HCT116 (cell line): ENCODE measurements around the gene PHF20. TPM values are rescaled to one million over a fixed set of nuclear protein-coding genes. Genes with fewer than 3 reads are reported as not detected.

Experiments used
- ATAC-seq: fragments of 200-7000 bp; cut with Tn5 transposase; 2 replicates; pipeline ENCODE4 v1.9.1; 2020; ENCODE audit warnings: mild to moderate bottlenecking, moderate library complexity
- BruUV-seq: library from RNA; stranded (reverse); fragments of 400-500 nt; replicated peaks from 2 replicates; lab custom pipeline; 2021; lab: Mats Ljungman, UMichigan
- CTCF ChIA-PET: fragments of 300-600 bp; sonication (Branson Sonifier 250); formaldehyde crosslinking; loops from one replicate; lab custom pipeline; 2021; ENCODE audit warnings: antibody characterized with exemption; lab: Charles Lee
- POLR2A ChIA-PET: fragments of 300-600, 350-600 bp; sonication (Branson Sonifier 250); formaldehyde crosslinking; loops from one replicate; lab custom pipeline; 2021; ENCODE audit warnings: antibody characterized with exemption; lab: Charles Lee
- RAD21 ChIA-PET, 2 experiments: fragments of 300-600 bp; sonication (Branson Sonifier 250); formaldehyde crosslinking; loops; one replicate each; lab custom pipeline; 2023; ENCODE audit warnings: low total read pairs in 2 of 2; ENCODE audit not compliant: uncharacterized antibody in 2 of 2, unreplicated experiment in 2 of 2, low non-redundant PET in 1 of 2; lab: Charles Lee
- DNase-seq: peaks from one replicate; pipeline ENCODE4 v3.0.0-alpha.2; 2010; ENCODE audit warnings: low read depth, low spot score
- H2AFZ ChIP-seq: fragments of 200-600 bp; shearing (Covaris generic), sonication (generic); 2 replicates; pipeline ENCODE4 v1.6.1; 2017; ENCODE audit warnings: low read depth, mixed run types, mixed read lengths, antibody characterized with exemption, low read length; ENCODE audit not compliant: poor library complexity, severe bottlenecking
- H3K27ac ChIP-seq: 2 replicates; pipeline ENCODE4 v1.5.1; 2012; ENCODE audit warnings: low read depth, low read length
- H3K27me3 ChIP-seq: fragments of 200-600 bp; sonication (generic); 2 replicates; pipeline ENCODE4 v1.6.1; 2016; ENCODE audit warnings: mixed run types, low read length, mixed read lengths; ENCODE audit not compliant: insufficient read depth
- H3K36me3 ChIP-seq, 2 experiments: fragments of 200-500 bp in 1 of 2; fragments of 200-600 bp in 1 of 2; sonication (Bioruptor generic) in 1 of 2; sonication (generic) in 1 of 2; 2 replicates each; pipeline versions ENCODE4 v1.5.1 to v1.6.1; 2014 to 2016; ENCODE audit warnings: low read length in 2 of 2, inconsistent platforms in 1 of 2, mixed read lengths in 1 of 2, mixed run types in 1 of 2; ENCODE audit not compliant: insufficient read depth in 2 of 2, control insufficient read depth in 1 of 2
- H3K4me1 ChIP-seq, 2 experiments: fragments of 200-600 bp in 1 of 2; sonication (generic) in 1 of 2; 2 replicates each; pipeline versions ENCODE4 v1.5.1 to v1.6.1; 2012 to 2017; ENCODE audit warnings: low read length in 2 of 2, inconsistent platforms in 1 of 2, mild to moderate bottlenecking in 1 of 2, mixed read lengths in 1 of 2, mixed run types in 1 of 2, moderate library complexity in 1 of 2; ENCODE audit not compliant: insufficient read depth in 2 of 2, control insufficient read depth in 1 of 2
- H3K4me2 ChIP-seq: fragments of 200-600 bp; sonication (generic); 2 replicates; pipeline ENCODE4 v1.6.1; 2017; ENCODE audit warnings: mixed run types, low read length, mixed read lengths
- H3K4me3 ChIP-seq, 2 experiments: fragments of 200-600 bp in 1 of 2; sonication (generic) in 1 of 2; replicated peaks in 1 of 2; 2 replicates each; pipeline ENCODE4 v1.5.1; 2011 to 2016; ENCODE audit warnings: low read length in 2 of 2, control low read depth in 1 of 2, low read depth in 1 of 2, mild to moderate bottlenecking in 1 of 2, mixed read lengths in 1 of 2, mixed run types in 1 of 2
- H3K79me2 ChIP-seq: fragments of 200-600 bp; sonication (generic); 2 replicates; pipeline ENCODE4 v1.6.1; 2017; ENCODE audit warnings: mild to moderate bottlenecking, mixed run types, low read length, moderate library complexity, mixed read lengths; ENCODE audit not compliant: insufficient read depth
- H3K9ac ChIP-seq: fragments of 200-600 bp; sonication (generic); 2 replicates; pipeline ENCODE4 v1.6.1; 2016; ENCODE audit warnings: low read length, mixed read lengths
- H3K9me2 ChIP-seq: fragments of 200-600 bp; sonication (generic), shearing (Covaris generic); 2 replicates; pipeline ENCODE4 v1.6.1; 2017; ENCODE audit warnings: mixed run types, mild to moderate bottlenecking, moderate library complexity; ENCODE audit not compliant: insufficient read depth
- H3K9me3 ChIP-seq, 2 experiments: fragments of 200-500 bp in 1 of 2; fragments of 200-600 bp in 1 of 2; sonication (Bioruptor generic) in 1 of 2; sonication (generic) in 1 of 2; 2 replicates each; pipeline ENCODE4 v1.6.1; 2014 to 2017; ENCODE audit warnings: low read length in 2 of 2, mixed read lengths in 2 of 2, inconsistent platforms in 1 of 2, low read depth in 1 of 2, mild to moderate bottlenecking in 1 of 2, mixed run types in 1 of 2, moderate library complexity in 1 of 2; ENCODE audit not compliant: control insufficient read depth in 1 of 2, insufficient read depth in 1 of 2
- H4K20me1 ChIP-seq: fragments of 200-600 bp; sonication (generic), shearing (Covaris generic); 2 replicates; pipeline ENCODE4 v1.6.1; 2017; ENCODE audit warnings: mixed run types, mild to moderate bottlenecking, moderate library complexity; ENCODE audit not compliant: insufficient read depth
- EZH2 ChIP-seq: fragments of 200-600 bp; sonication (generic); IDR thresholded peaks from 2 replicates; pipeline ENCODE4 v1.6.1; 2017; ENCODE audit warnings: antibody characterized with exemption, mixed run types
- EZH2phosphoT487 ChIP-seq: fragments of 200-600 bp; IDR thresholded peaks from 2 replicates; pipeline ENCODE4 v1.6.1; 2018; ENCODE audit warnings: antibody characterized with exemption, borderline replicate concordance
- FOSL1 ChIP-seq: IDR thresholded peaks from 2 replicates; pipeline ENCODE4 v1.6.1; 2012; ENCODE audit warnings: low read depth
- JUND ChIP-seq: IDR thresholded peaks from 2 replicates; pipeline ENCODE4 v1.6.1; 2012
- POLR2AphosphoS5 ChIP-seq: IDR thresholded peaks from 2 replicates; pipeline ENCODE4 v1.6.1; 2011; ENCODE audit warnings: mild to moderate bottlenecking, low read depth, low read length, moderate library complexity
- SIN3A ChIP-seq: IDR thresholded peaks from 2 replicates; pipeline ENCODE4 v1.6.1; 2012; ENCODE audit warnings: low read depth
- SP1 ChIP-seq: IDR thresholded peaks from 2 replicates; pipeline ENCODE4 v1.6.1; 2012; ENCODE audit warnings: low read depth
- SRF ChIP-seq: IDR thresholded peaks from 2 replicates; pipeline ENCODE4 v1.6.1; 2012; ENCODE audit warnings: low read depth
- ZBTB33 ChIP-seq: IDR thresholded peaks from 2 replicates; pipeline ENCODE4 v1.6.1; 2011; ENCODE audit warnings: mild to moderate bottlenecking, low read length, moderate library complexity; ENCODE audit not compliant: insufficient replicate concordance; ENCODE audit errors: extremely low read depth
- ZFX ChIP-seq: fragments of 450-650 bp; IDR thresholded peaks from 2 replicates; pipeline ENCODE4 v1.6.1; 2017
- ZNF274 ChIP-seq: fragments of 200-500 bp; sonication (Bioruptor generic); IDR thresholded peaks from 2 replicates; pipeline ENCODE4 v1.6.1; 2014; ENCODE audit warnings: mild to moderate bottlenecking, low read depth, low read length, inconsistent platforms
- intact Hi-C: fragments of 100-400 bp; cut with micrococcal nuclease; formaldehyde crosslinking; loops from 2 replicates; pipeline ENCODE4 v1.10.0; 2022
- total RNA-seq: library from RNA; stranded (reverse); gene quantifications from one replicate; pipeline ENCODE4 v1.2.1, GENCODE V29; 2021; ENCODE audit not compliant: unreplicated experiment
- TF ChIP-seq, protein P1 (sequence below), 3 experiments: fragments of 200-600 bp in 1 of 3; sonication (generic) in 1 of 3; IDR thresholded peaks in 2 of 3; conservative IDR thresholded peaks in 1 of 3; 2 replicates each; pipeline ENCODE4 v1.5.1; 2012 to 2017; ENCODE audit warnings: low read depth in 2 of 3, low read length in 2 of 3, antibody characterized with exemption in 1 of 3, borderline replicate concordance in 1 of 3, control low read depth in 1 of 3, mild to moderate bottlenecking in 1 of 3, mixed read lengths in 1 of 3, mixed run types in 1 of 3, moderate library complexity in 1 of 3; ENCODE audit not compliant: insufficient read depth in 1 of 3
- TF ChIP-seq, protein P2 (sequence below): IDR thresholded peaks from 2 replicates; pipeline ENCODE4 v1.6.1; 2012; ENCODE audit warnings: low read depth

The PHF20 gene
- total RNA-seq, 1 experiment from 2014 or later, result 40.8 TPM

DNA sequence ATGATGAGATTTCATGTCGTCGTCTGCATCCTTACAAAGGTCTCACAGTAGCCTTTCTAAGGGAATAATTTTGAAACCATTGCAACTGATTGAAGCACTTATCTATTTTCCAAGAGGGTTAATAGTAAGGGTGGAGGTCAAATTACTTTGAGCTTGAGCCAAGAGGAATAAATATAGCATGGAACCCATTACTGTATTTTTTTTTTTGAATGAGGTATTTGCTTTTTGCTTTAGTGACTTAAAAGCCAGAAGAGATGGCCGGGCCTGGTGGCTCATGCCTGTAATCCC lies 104.2 kb downstream of the PHF20 start:
- peak overlapping the region; percentile 44; the same call in 1 of the 2 replicates for H3K27ac ChIP-seq
- peak overlapping the region; percentile 58 for H3K4me2 ChIP-seq
- TSS peak; percentile 63 for BruUV-seq
- no peaks in the 10 kb centered on the region for H4K20me1 ChIP-seq
- no peaks in the 10 kb centered on the region for H3K27me3 ChIP-seq
- no peaks in the 10 kb centered on the region for H3K9me2 ChIP-seq
- intact Hi-C loops, result no loop called here
- no peak overlapping the region for H2AFZ ChIP-seq
- RAD21 ChIA-PET, result no interaction called here
- ATAC-seq (no peak; the same call in 1 of the 2 replicates), DNase-seq (peak; percentile 2)
- TF ChIP-seq EZH2phosphoT487, result no peak
- TF ChIP-seq SIN3A, result 0 out of 2 replicates have a peak, but pooled peaks have one; percentile 17
- no peak for TF ChIP-seq EZH2
- CTCF ChIA-PET, result no interaction called here
- peak overlapping the region; percentile 23 for H3K9ac ChIP-seq
- H3K9me3 ChIP-seq, result no peaks in the 10 kb centered on the region
- peak overlapping the region in 1 of 2 experiments; percentile 15; a peak in 2 of 4 replicates for H3K4me3 ChIP-seq
- no peaks in the 10 kb centered on the region for H3K36me3 ChIP-seq
- peaks cover 21 to 26% of the 10 kb centered on the region in 2 experiments for H3K4me1 ChIP-seq
- POLR2A ChIA-PET, result interaction anchor here (0.7 to 1.9 kb wide), 3 partner anchors 8 to 134 kb away, joined by 3 to 8 read pairs (median 7); partner anchors contain the start of gene RBM39
- H3K79me2 ChIP-seq, result no peaks in the 10 kb centered on the region

DNA sequence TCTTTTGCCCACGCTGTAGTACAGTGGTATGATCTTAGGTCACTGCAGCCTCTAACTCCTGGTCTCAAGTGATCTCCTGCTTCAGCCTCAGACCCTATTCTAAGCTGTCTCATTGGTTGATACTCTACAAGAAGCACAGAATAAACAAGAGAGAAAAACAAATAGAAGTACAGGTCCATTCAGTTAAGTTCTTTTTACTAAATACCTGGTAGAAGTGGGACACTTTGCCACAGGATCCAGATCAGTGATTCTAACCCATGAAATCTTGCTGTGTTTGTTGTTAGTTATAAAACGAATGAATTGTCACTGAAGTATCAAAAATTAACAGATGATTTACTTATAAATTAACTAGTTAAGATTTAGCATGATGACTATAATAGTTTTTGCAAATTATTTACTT lies 105.8 kb downstream of the PHF20 start:
- Histone ChIP-seq H3K4me3 (no peak overlapping the region), H3K36me3 (no peaks in the 10 kb centered on the region), H4K20me1 (no peaks in the 10 kb centered on the region), H3K9me2 (no peaks in the 10 kb centered on the region), H3K4me1 (peaks cover 21 to 32% of the 10 kb centered on the region in 2 experiments), H3K27me3 (no peaks in the 10 kb centered on the region), H3K9ac (no peak overlapping the region), H3K4me2 (no peak overlapping the region), H3K9me3 (no peaks in the 10 kb centered on the region), H3K79me2 (no peaks in the 10 kb centered on the region), H3K27ac (no peak overlapping the region), H2AFZ (no peak overlapping the region)
- no TSS peak for BruUV-seq
- DNase-seq (no peak), ATAC-seq (no peak)
- ChIA-PET CTCF (no interaction called here), POLR2A (no interaction called here), RAD21 (no interaction called here)
- intact Hi-C loops, result no loop called here
- TF ChIP-seq JUND (no peak), ZNF274 (no peak), SRF (no peak), FOSL1 (no peak), EZH2 (no peak), SIN3A (no peak), EZH2phosphoT487 (no peak), ZBTB33 (no peak), SP1 (no peak), POLR2AphosphoS5 (no peak), ZFX (no peak)
- TF ChIP-seq, protein P1, sequence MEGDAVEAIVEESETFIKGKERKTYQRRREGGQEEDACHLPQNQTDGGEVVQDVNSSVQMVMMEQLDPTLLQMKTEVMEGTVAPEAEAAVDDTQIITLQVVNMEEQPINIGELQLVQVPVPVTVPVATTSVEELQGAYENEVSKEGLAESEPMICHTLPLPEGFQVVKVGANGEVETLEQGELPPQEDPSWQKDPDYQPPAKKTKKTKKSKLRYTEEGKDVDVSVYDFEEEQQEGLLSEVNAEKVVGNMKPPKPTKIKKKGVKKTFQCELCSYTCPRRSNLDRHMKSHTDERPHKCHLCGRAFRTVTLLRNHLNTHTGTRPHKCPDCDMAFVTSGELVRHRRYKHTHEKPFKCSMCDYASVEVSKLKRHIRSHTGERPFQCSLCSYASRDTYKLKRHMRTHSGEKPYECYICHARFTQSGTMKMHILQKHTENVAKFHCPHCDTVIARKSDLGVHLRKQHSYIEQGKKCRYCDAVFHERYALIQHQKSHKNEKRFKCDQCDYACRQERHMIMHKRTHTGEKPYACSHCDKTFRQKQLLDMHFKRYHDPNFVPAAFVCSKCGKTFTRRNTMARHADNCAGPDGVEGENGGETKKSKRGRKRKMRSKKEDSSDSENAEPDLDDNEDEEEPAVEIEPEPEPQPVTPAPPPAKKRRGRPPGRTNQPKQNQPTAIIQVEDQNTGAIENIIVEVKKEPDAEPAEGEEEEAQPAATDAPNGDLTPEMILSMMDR (IDR thresholded peaks at IDR 0.05 in 2 of 3, conservative IDR thresholded peaks at IDR 0.05 in 1 of 3; ENCODE audit: borderline replicate concordance in 1 of 3, insufficient read depth in 1 of 3, low read depth in 2 of 3, low read length in 2 of 3), result no peak
- TF ChIP-seq, protein P2, sequence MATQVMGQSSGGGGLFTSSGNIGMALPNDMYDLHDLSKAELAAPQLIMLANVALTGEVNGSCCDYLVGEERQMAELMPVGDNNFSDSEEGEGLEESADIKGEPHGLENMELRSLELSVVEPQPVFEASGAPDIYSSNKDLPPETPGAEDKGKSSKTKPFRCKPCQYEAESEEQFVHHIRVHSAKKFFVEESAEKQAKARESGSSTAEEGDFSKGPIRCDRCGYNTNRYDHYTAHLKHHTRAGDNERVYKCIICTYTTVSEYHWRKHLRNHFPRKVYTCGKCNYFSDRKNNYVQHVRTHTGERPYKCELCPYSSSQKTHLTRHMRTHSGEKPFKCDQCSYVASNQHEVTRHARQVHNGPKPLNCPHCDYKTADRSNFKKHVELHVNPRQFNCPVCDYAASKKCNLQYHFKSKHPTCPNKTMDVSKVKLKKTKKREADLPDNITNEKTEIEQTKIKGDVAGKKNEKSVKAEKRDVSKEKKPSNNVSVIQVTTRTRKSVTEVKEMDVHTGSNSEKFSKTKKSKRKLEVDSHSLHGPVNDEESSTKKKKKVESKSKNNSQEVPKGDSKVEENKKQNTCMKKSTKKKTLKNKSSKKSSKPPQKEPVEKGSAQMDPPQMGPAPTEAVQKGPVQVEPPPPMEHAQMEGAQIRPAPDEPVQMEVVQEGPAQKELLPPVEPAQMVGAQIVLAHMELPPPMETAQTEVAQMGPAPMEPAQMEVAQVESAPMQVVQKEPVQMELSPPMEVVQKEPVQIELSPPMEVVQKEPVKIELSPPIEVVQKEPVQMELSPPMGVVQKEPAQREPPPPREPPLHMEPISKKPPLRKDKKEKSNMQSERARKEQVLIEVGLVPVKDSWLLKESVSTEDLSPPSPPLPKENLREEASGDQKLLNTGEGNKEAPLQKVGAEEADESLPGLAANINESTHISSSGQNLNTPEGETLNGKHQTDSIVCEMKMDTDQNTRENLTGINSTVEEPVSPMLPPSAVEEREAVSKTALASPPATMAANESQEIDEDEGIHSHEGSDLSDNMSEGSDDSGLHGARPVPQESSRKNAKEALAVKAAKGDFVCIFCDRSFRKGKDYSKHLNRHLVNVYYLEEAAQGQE, result no peak
